ENCODE data around the gene MOB2.

The MOB2 gene

DNA sequence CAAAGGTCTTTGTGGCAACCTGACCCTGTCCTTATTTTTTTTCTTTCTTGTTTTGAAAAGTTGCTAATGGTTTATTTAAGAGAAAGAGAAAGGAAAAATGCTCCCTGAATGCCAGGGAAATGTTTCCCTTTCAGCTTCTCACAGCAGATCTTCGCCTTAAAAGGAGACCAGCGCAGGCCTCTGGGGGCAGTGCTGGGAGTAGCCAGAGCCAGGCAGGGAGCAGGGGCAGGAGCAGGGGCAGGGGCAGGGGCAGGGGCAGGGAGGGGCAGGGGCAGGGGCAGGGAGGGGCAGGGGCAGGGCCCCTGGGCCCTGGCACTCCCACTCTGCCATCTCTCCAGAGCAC is 5.1 kb downstream of the MOB2 start:
- TF ChIP-seq, protein P1, sequence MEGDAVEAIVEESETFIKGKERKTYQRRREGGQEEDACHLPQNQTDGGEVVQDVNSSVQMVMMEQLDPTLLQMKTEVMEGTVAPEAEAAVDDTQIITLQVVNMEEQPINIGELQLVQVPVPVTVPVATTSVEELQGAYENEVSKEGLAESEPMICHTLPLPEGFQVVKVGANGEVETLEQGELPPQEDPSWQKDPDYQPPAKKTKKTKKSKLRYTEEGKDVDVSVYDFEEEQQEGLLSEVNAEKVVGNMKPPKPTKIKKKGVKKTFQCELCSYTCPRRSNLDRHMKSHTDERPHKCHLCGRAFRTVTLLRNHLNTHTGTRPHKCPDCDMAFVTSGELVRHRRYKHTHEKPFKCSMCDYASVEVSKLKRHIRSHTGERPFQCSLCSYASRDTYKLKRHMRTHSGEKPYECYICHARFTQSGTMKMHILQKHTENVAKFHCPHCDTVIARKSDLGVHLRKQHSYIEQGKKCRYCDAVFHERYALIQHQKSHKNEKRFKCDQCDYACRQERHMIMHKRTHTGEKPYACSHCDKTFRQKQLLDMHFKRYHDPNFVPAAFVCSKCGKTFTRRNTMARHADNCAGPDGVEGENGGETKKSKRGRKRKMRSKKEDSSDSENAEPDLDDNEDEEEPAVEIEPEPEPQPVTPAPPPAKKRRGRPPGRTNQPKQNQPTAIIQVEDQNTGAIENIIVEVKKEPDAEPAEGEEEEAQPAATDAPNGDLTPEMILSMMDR (IDR thresholded peaks at IDR 0.05): no peak
- Histone ChIP-seq H3K9ac (no peak overlapping the region), H3K36me3 (ENCODE audit: control insufficient read depth, insufficient read depth, low read length) (no peaks in the 10 kb centered on the region), H2AFZ (no peak overlapping the region), H3K4me3 (ENCODE audit: low read depth, low read length) (no peak overlapping the region), H3K4me2 (ENCODE audit: low read length) (no peak overlapping the region), H3K4me1 (no peaks in the 10 kb centered on the region), H3K9me3 (ENCODE audit: control insufficient read depth, low read length) (no peaks in the 10 kb centered on the region), H3K79me2 (peaks cover 2% of the 10 kb centered on the region), H3K27ac (no peak overlapping the region), H3K27me3 (ENCODE audit: control insufficient read depth, insufficient read depth, low read length) (no peaks in the 10 kb centered on the region)

GRCh38 chr11:1480555-1481482 is 5.8 kb downstream of the MOB2 start:
- Histone ChIP-seq H3K36me3 (ENCODE audit: control insufficient read depth, insufficient read depth, low read length) (no peaks in the 10 kb centered on the region), H3K27me3 (ENCODE audit: control insufficient read depth, insufficient read depth, low read length) (no peaks in the 10 kb centered on the region), H3K79me2 (peaks cover 2% of the 10 kb centered on the region), H3K9me3 (ENCODE audit: control insufficient read depth, low read length) (no peaks in the 10 kb centered on the region), H3K27ac (no peak overlapping the region), H2AFZ (no peak overlapping the region), H3K4me1 (no peaks in the 10 kb centered on the region), H3K4me2 (ENCODE audit: low read length) (no peak overlapping the region), H3K9ac (no peak overlapping the region), H3K4me3 (ENCODE audit: low read depth, low read length) (no peak overlapping the region)
- TF ChIP-seq, protein P1 (IDR thresholded peaks at IDR 0.05): no peak

GRCh38 chr11:1480191-1480554 is 6.4 kb downstream of the MOB2 start:
- Histone ChIP-seq H3K4me3 (ENCODE audit: low read depth, low read length) (no peak overlapping the region), H3K9me3 (ENCODE audit: control insufficient read depth, low read length) (no peaks in the 10 kb centered on the region), H3K79me2 (peaks cover 2% of the 10 kb centered on the region), H3K36me3 (ENCODE audit: control insufficient read depth, insufficient read depth, low read length) (no peaks in the 10 kb centered on the region), H3K4me1 (no peaks in the 10 kb centered on the region), H3K4me2 (ENCODE audit: low read length) (no peak overlapping the region), H3K27me3 (ENCODE audit: control insufficient read depth, insufficient read depth, low read length) (no peaks in the 10 kb centered on the region), H3K27ac (no peak overlapping the region), H3K9ac (no peak overlapping the region), H2AFZ (no peak overlapping the region)
- TF ChIP-seq, protein P1 (IDR thresholded peaks at IDR 0.05): no peak

DNA sequence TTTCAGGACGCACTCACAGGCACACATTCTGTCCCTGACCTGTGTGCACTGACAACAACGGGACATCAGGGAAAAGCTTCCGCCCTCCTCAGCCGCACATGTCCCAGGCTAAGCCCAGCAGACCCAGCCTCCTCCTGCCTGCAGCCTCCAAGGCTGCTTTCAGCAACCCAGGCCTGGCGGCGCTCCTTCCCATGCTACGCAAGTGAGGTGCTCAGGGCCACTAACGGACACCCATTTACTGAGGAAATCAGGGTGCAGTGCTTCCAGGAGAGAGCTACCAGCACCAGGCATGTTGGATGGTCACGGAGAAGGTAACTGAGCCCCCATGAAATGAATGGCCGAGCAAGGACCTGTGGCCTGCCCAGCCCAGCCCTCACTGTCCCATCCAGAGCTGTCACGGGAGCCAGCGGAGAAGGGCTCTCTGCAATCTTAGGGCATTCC is 6.9 kb downstream of the MOB2 start:
- H2AFZ ChIP-seq: no peak overlapping the region
- no peak overlapping the region for H3K27ac ChIP-seq
- TF ChIP-seq, protein P1 (IDR thresholded peaks at IDR 0.05): no peak
- peaks cover 2% of the 10 kb centered on the region for H3K79me2 ChIP-seq
- H3K27me3 ChIP-seq (ENCODE audit: control insufficient read depth, insufficient read depth, low read length): no peaks in the 10 kb centered on the region
- no peak overlapping the region for H3K4me3 ChIP-seq (ENCODE audit: low read depth, low read length)
- H3K9ac ChIP-seq: no peak overlapping the region
- H3K36me3 ChIP-seq (ENCODE audit: control insufficient read depth, insufficient read depth, low read length): no peaks in the 10 kb centered on the region
- H3K4me1 ChIP-seq: no peaks in the 10 kb centered on the region
- no peak overlapping the region for H3K4me2 ChIP-seq (ENCODE audit: low read length)
- no peaks in the 10 kb centered on the region for H3K9me3 ChIP-seq (ENCODE audit: control insufficient read depth, low read length)

Data from parathyroid adenoma (tissue), 2 donors.